Measurements from ENCODE around the gene CD1C. TPM values are rescaled to one million over a fixed set of nuclear protein-coding genes. Genes with fewer than 3 reads are reported as not detected.

The CD1C gene
- total and polyA plus RNA-seq, 2 experiments from 2014 or later = not detected

GRCh38 chr1:158311066-158311465 lies 21.3 kb downstream of the CD1C start:
- Histone ChIP-seq H3K9me2 (replicated peaks; ENCODE audit: insufficient read depth) (no peaks in the 10 kb centered on the region), H3K27me3 (no peaks in the 10 kb centered on the region), H3K4me1 (ENCODE audit: insufficient read depth) (no peaks in the 10 kb centered on the region), H3K4me3 (no peak overlapping the region), H3K9me3 (ENCODE audit: low read depth) (peaks cover 3% of the 10 kb centered on the region), H3K4me2 (no peak overlapping the region), H3K36me3 (replicated peaks; ENCODE audit: insufficient read depth, low read depth) (no peaks in the 10 kb centered on the region), H2AFZ (no peak overlapping the region), H4K20me1 (ENCODE audit: insufficient read depth, poor library complexity, severe bottlenecking) (no peaks in the 10 kb centered on the region), H3K27ac (no peak overlapping the region), H3K79me2 (no peaks in the 10 kb centered on the region)
- TF ChIP-seq EZH2 (IDR thresholded peaks at IDR 0.05; ENCODE audit: borderline replicate concordance) = no peak
- TF ChIP-seq EZH2phosphoT487 (IDR thresholded peaks at IDR 0.05; ENCODE audit: low read depth, severe bottlenecking, unreplicated experiment) = no peak
- no peak for TF ChIP-seq CTCF (IDR thresholded peaks at IDR 0.05; ENCODE audit: poor library complexity)
- 77% methylated on average over 2 of the region's 2 CpGs for WGBS (ENCODE audit: low lambda C conversion rate, missing lambda C conversion rate)
- DNase-seq (ENCODE audit: low spot score) = no peak

GRCh38 chr1:158323866-158324265 lies 34.1 kb downstream of the CD1C start:
- no peaks in the 10 kb centered on the region for H3K36me3 ChIP-seq (replicated peaks; ENCODE audit: insufficient read depth, low read depth)
- no peaks in the 10 kb centered on the region for H3K27me3 ChIP-seq
- 86% methylated on average over 1 of the region's 1 CpG for WGBS (ENCODE audit: low lambda C conversion rate, missing lambda C conversion rate)
- H3K79me2 ChIP-seq = no peaks in the 10 kb centered on the region
- H3K27ac ChIP-seq = no peak overlapping the region
- H3K9me2 ChIP-seq (replicated peaks; ENCODE audit: insufficient read depth) = no peaks in the 10 kb centered on the region
- no peaks in the 10 kb centered on the region for H3K4me1 ChIP-seq (ENCODE audit: insufficient read depth)
- DNase-seq (ENCODE audit: low spot score) = no peak
- H4K20me1 ChIP-seq (ENCODE audit: insufficient read depth, poor library complexity, severe bottlenecking) = no peaks in the 10 kb centered on the region
- TF ChIP-seq EZH2phosphoT487 (IDR thresholded peaks at IDR 0.05; ENCODE audit: low read depth, severe bottlenecking, unreplicated experiment) (no peak), EZH2 (IDR thresholded peaks at IDR 0.05; ENCODE audit: borderline replicate concordance) (no peak), CTCF (IDR thresholded peaks at IDR 0.05; ENCODE audit: poor library complexity) (no peak)
- H3K4me2 ChIP-seq = no peak overlapping the region
- no peak overlapping the region for H2AFZ ChIP-seq
- no peaks in the 10 kb centered on the region for H3K9me3 ChIP-seq (ENCODE audit: low read depth)
- no peak overlapping the region for H3K4me3 ChIP-seq

- Histone ChIP-seq H3K79me2 (no peaks in the 10 kb centered on the region), H3K4me2 (no peak overlapping the region), H3K27ac (no peak overlapping the region), H3K9me2 (replicated peaks; ENCODE audit: insufficient read depth) (no peaks in the 10 kb centered on the region), H3K9me3 (ENCODE audit: low read depth) (no peaks in the 10 kb centered on the region), H2AFZ (no peak overlapping the region), H3K4me1 (ENCODE audit: insufficient read depth) (no peaks in the 10 kb centered on the region), H3K27me3 (no peaks in the 10 kb centered on the region), H3K36me3 (replicated peaks; ENCODE audit: insufficient read depth, low read depth) (no peaks in the 10 kb centered on the region), H3K4me3 (no peak overlapping the region), H4K20me1 (ENCODE audit: insufficient read depth, poor library complexity, severe bottlenecking) (no peaks in the 10 kb centered on the region)
- TF ChIP-seq CTCF (IDR thresholded peaks at IDR 0.05; ENCODE audit: poor library complexity) = no peak
- TF ChIP-seq EZH2 (IDR thresholded peaks at IDR 0.05; ENCODE audit: borderline replicate concordance) = no peak
- no peak for TF ChIP-seq EZH2phosphoT487 (IDR thresholded peaks at IDR 0.05; ENCODE audit: low read depth, severe bottlenecking, unreplicated experiment)
- WGBS (ENCODE audit: low lambda C conversion rate, missing lambda C conversion rate) = 88% methylated on average over 4 of the region's 4 CpGs
- DNase-seq (ENCODE audit: low spot score) = no peak
These were observed 34.7 kb downstream of the CD1C start for GRCh38 chr1:158324395-158324794.

- no peak for DNase-seq (ENCODE audit: low spot score)
- Histone ChIP-seq H3K4me3 (no peak overlapping the region), H3K27me3 (no peaks in the 10 kb centered on the region), H3K9me2 (replicated peaks; ENCODE audit: insufficient read depth) (no peaks in the 10 kb centered on the region), H3K79me2 (no peaks in the 10 kb centered on the region), H4K20me1 (ENCODE audit: insufficient read depth, poor library complexity, severe bottlenecking) (no peaks in the 10 kb centered on the region), H3K9me3 (ENCODE audit: low read depth) (no peaks in the 10 kb centered on the region), H3K4me2 (no peak overlapping the region), H3K27ac (no peak overlapping the region), H2AFZ (no peak overlapping the region), H3K36me3 (replicated peaks; ENCODE audit: insufficient read depth, low read depth) (no peaks in the 10 kb centered on the region), H3K4me1 (ENCODE audit: insufficient read depth) (no peaks in the 10 kb centered on the region)
- TF ChIP-seq EZH2phosphoT487 (IDR thresholded peaks at IDR 0.05; ENCODE audit: low read depth, severe bottlenecking, unreplicated experiment) (no peak), EZH2 (IDR thresholded peaks at IDR 0.05; ENCODE audit: borderline replicate concordance) (no peak), CTCF (IDR thresholded peaks at IDR 0.05; ENCODE audit: poor library complexity) (no peak)
These were observed 37.8 kb downstream of the CD1C start for GRCh38 chr1:158327481-158327880.

Data from hepatocyte (in vitro differentiated cells).